ENCODE measurements around the gene F12.
"Not testable (repeated sequence)": the region's sequence is repeated elsewhere in the genome, so short reads cannot be mapped to it uniquely, and the experiment has no call there.

F12 gene

GRCh38 chr5:177432143-177432838 lies 22.9 kb upstream of the F12 start:
- no peak for DNase-seq (ENCODE audit: low read depth)

GRCh38 chr5:177431317-177432142 lies 22.2 kb upstream of the F12 start:
- no peak for DNase-seq (ENCODE audit: low read depth)

GRCh38 chr5:177430972-177431316 lies 21.6 kb upstream of the F12 start:
- DNase-seq (ENCODE audit: low read depth) = no peak

- no peak for DNase-seq (ENCODE audit: low read depth)
Measured at GRCh38 chr5:177430140-177430951, 21.0 kb upstream of the F12 start.

GRCh38 chr5:177429248-177430040 lies 20.1 kb upstream of the F12 start:
- no peak for DNase-seq (ENCODE audit: low read depth)

- no peak for DNase-seq (ENCODE audit: low read depth)
Measured at GRCh38 chr5:177428574-177429217, 19.3 kb upstream of the F12 start.

GRCh38 chr5:177427919-177428573 lies 18.7 kb upstream of the F12 start:
- no peak for DNase-seq (ENCODE audit: low read depth)

- no peak for DNase-seq (ENCODE audit: low read depth)
Measured at GRCh38 chr5:177427211-177427822, 18.0 kb upstream of the F12 start.

- DNase-seq (ENCODE audit: low read depth) = no peak
Measured at GRCh38 chr5:177426566-177427210, 17.3 kb upstream of the F12 start, which contains the start of gene GRK6. Gene GRK6 (plus strand): TSS chr5:177426676. CDS start chr5:177426846, 170 bp downstream.

- DNase-seq (ENCODE audit: low read depth) = peak; percentile 100
Measured at GRCh38 chr5:177425801-177426565, 16.6 kb upstream of the F12 start.

GRCh38 chr5:177425196-177425800 lies 15.9 kb upstream of the F12 start:
- DNase-seq (ENCODE audit: low read depth) = no peak

GRCh38 chr5:177423671-177424070 lies 14.3 kb upstream of the F12 start:
- DNase-seq (ENCODE audit: low read depth) = no peak

GRCh38 chr5:177421062-177421798 lies 11.9 kb upstream of the F12 start:
- no peak for DNase-seq (ENCODE audit: low read depth)

- DNase-seq (ENCODE audit: low read depth) = not testable (repeated sequence)
Measured at GRCh38 chr5:177420472-177420871, 11.1 kb upstream of the F12 start.

- peak; percentile 34 for DNase-seq (ENCODE audit: low read depth)
Measured at GRCh38 chr5:177419046-177419445, 9.7 kb upstream of the F12 start.

GRCh38 chr5:177417081-177417480 lies 7.7 kb upstream of the F12 start:
- not testable (repeated sequence) for DNase-seq (ENCODE audit: low read depth)

- no peak for DNase-seq (ENCODE audit: low read depth)
Measured at GRCh38 chr5:177414481-177414880, 5.1 kb upstream of the F12 start.
